GM12873 (cell line): ENCODE data around the gene CELSR3.

Experiments used
- TF ChIP-seq, protein P1 (sequence below): IDR thresholded peaks from 2 replicates; pipeline ENCODE4 v1.5.1; 2012; ENCODE audit warnings: low read depth, mild to moderate bottlenecking, moderate library complexity, low read length, control low read depth; ENCODE audit not compliant: insufficient read depth; ENCODE audit errors: missing control alignments

CELSR3 gene

GRCh38 chr3:48591436-48591835 lies 71.2 kb downstream of the CELSR3 start:
- TF ChIP-seq, protein P1, sequence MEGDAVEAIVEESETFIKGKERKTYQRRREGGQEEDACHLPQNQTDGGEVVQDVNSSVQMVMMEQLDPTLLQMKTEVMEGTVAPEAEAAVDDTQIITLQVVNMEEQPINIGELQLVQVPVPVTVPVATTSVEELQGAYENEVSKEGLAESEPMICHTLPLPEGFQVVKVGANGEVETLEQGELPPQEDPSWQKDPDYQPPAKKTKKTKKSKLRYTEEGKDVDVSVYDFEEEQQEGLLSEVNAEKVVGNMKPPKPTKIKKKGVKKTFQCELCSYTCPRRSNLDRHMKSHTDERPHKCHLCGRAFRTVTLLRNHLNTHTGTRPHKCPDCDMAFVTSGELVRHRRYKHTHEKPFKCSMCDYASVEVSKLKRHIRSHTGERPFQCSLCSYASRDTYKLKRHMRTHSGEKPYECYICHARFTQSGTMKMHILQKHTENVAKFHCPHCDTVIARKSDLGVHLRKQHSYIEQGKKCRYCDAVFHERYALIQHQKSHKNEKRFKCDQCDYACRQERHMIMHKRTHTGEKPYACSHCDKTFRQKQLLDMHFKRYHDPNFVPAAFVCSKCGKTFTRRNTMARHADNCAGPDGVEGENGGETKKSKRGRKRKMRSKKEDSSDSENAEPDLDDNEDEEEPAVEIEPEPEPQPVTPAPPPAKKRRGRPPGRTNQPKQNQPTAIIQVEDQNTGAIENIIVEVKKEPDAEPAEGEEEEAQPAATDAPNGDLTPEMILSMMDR, result no peak

- TF ChIP-seq, protein P1, result no peak
These were observed 74.5 kb downstream of the CELSR3 start for GRCh38 chr3:48588230-48588629.

GRCh38 chr3:48587686-48588085 lies 75.0 kb downstream of the CELSR3 start:
- TF ChIP-seq, protein P1, result no peak
